Stimulated activated memory B cell treated with anti-CD40 and anti-IgM and Interleukin-4, amounts not matched to agents 10 μg/mL and 1 μg/mL and 100 μg/mL, for 72 hours (primary cell): ENCODE measurements around the gene ZNF687.
"Not testable (repeated sequence)": the region's sequence is repeated elsewhere in the genome, so short reads cannot be mapped to it uniquely, and the experiment has no call there.

Experiments
- ATAC-seq: fragments of 150-1000 bp; cut with Tn5 transposase; 2 replicates; pipeline ENCODE4 v1.10.0; 2021
- H3K27ac Mint-ChIP-seq: one replicate; pipeline ENCODE4 v1.8.0; 2022; ENCODE audit warnings: mild to moderate bottlenecking, mixed read lengths
- H3K27me3 Mint-ChIP-seq: one replicate; pipeline ENCODE4 v1.8.0; 2022; ENCODE audit warnings: mixed read lengths
- H3K36me3 Mint-ChIP-seq: one replicate; pipeline ENCODE4 v1.8.0; 2022; ENCODE audit warnings: mixed read lengths
- H3K4me1 Mint-ChIP-seq: one replicate; pipeline ENCODE4 v1.8.0; 2022; ENCODE audit warnings: mixed read lengths
- H3K4me3 Mint-ChIP-seq: one replicate; pipeline ENCODE4 v1.8.0; 2022; ENCODE audit warnings: mild to moderate bottlenecking, moderate library complexity, mixed read lengths
- H3K9me3 Mint-ChIP-seq: one replicate; pipeline ENCODE4 v1.8.0; 2022; ENCODE audit warnings: mixed read lengths

Gene ZNF687

GRCh38 chr1:151265446-151266236 lies 16.5 kb upstream of the ZNF687 start:
- no peak for ATAC-seq
- no peaks in the 10 kb centered on the region for H3K27me3 Mint-ChIP-seq
- peaks cover 11% of the 10 kb centered on the region for H3K4me1 Mint-ChIP-seq
- no peak overlapping the region for H3K4me3 Mint-ChIP-seq
- H3K9me3 Mint-ChIP-seq = no peaks in the 10 kb centered on the region
- peaks cover 59% of the 10 kb centered on the region for H3K36me3 Mint-ChIP-seq
- H3K27ac Mint-ChIP-seq = peak overlapping the region; percentile 70

GRCh38 chr1:151266315-151266714 lies 15.8 kb upstream of the ZNF687 start:
- Mint-ChIP-seq H3K4me1 (peaks cover 11% of the 10 kb centered on the region), H3K4me3 (no peak overlapping the region), H3K9me3 (no peaks in the 10 kb centered on the region), H3K27ac (peak overlapping the region; percentile 70), H3K27me3 (no peaks in the 10 kb centered on the region), H3K36me3 (peaks cover 62% of the 10 kb centered on the region)
- ATAC-seq = no peak

- Mint-ChIP-seq H3K27me3 (no peaks in the 10 kb centered on the region), H3K4me3 (no peak overlapping the region), H3K36me3 (peaks cover 66% of the 10 kb centered on the region), H3K4me1 (peaks cover 11% of the 10 kb centered on the region), H3K9me3 (no peaks in the 10 kb centered on the region), H3K27ac (no peak overlapping the region)
- ATAC-seq = no peak
These were observed 15.3 kb upstream of the ZNF687 start for GRCh38 chr1:151266821-151267220.

GRCh38 chr1:151267760-151268159 lies 14.3 kb upstream of the ZNF687 start:
- Mint-ChIP-seq H3K4me3 (no peak overlapping the region), H3K4me1 (peaks cover 11% of the 10 kb centered on the region), H3K27me3 (no peaks in the 10 kb centered on the region), H3K9me3 (no peaks in the 10 kb centered on the region), H3K27ac (no peak overlapping the region), H3K36me3 (peaks cover 64% of the 10 kb centered on the region)
- ATAC-seq = no peak

- H3K27me3 Mint-ChIP-seq = no peaks in the 10 kb centered on the region
- H3K9me3 Mint-ChIP-seq = peaks cover 3% of the 10 kb centered on the region
- H3K4me3 Mint-ChIP-seq = no peak overlapping the region
- H3K4me1 Mint-ChIP-seq = peaks cover 31% of the 10 kb centered on the region
- ATAC-seq = no peak
- peaks cover 39% of the 10 kb centered on the region for H3K36me3 Mint-ChIP-seq
- peak overlapping the region; percentile 12 for H3K27ac Mint-ChIP-seq
These were observed 8.1 kb upstream of the ZNF687 start for GRCh38 chr1:151273924-151274466.

- not testable (repeated sequence) for H3K4me3 Mint-ChIP-seq, ATAC-seq, H3K9me3 Mint-ChIP-seq, H3K27me3 Mint-ChIP-seq, H3K27ac Mint-ChIP-seq
- peaks cover 34% of the 10 kb centered on the region for H3K4me1 Mint-ChIP-seq
- H3K36me3 Mint-ChIP-seq = peaks cover 33% of the 10 kb centered on the region
These were observed 6.8 kb upstream of the ZNF687 start for GRCh38 chr1:151275341-151275740.

- Mint-ChIP-seq H3K4me1 (peaks cover 34% of the 10 kb centered on the region), H3K27ac (peak overlapping the region; percentile 86), H3K27me3 (no peaks in the 10 kb centered on the region), H3K9me3 (peaks cover 3% of the 10 kb centered on the region), H3K36me3 (peaks cover 23% of the 10 kb centered on the region), H3K4me3 (peak overlapping the region; percentile 24)
- ATAC-seq = peak; percentile 9
These were observed 4.8 kb upstream of the ZNF687 start for GRCh38 chr1:151277249-151277648.

- Mint-ChIP-seq H3K4me1 (peaks cover 55% of the 10 kb centered on the region), H3K27me3 (no peaks in the 10 kb centered on the region), H3K36me3 (peaks cover 16% of the 10 kb centered on the region), H3K9me3 (peaks cover 3% of the 10 kb centered on the region), H3K27ac (peak overlapping the region; percentile 98), H3K4me3 (peak overlapping the region; percentile 99)
- peak; percentile 67 for ATAC-seq
These were observed 702 bp upstream of the ZNF687 start for GRCh38 chr1:151281225-151281968.

- Mint-ChIP-seq H3K36me3 (peaks cover 17% of the 10 kb centered on the region), H3K27me3 (no peaks in the 10 kb centered on the region), H3K4me3 (peak overlapping the region; percentile 99), H3K4me1 (peaks cover 39% of the 10 kb centered on the region), H3K9me3 (no peaks in the 10 kb centered on the region), H3K27ac (peak overlapping the region; percentile 98)
- peak; percentile 0 for ATAC-seq
These were observed 1.0 kb downstream of the ZNF687 start for GRCh38 chr1:151282883-151283725.

GRCh38 chr1:151284013-151284577 lies 2.0 kb downstream of the ZNF687 start:
- Mint-ChIP-seq H3K4me3 (peak overlapping the region; percentile 99), H3K27me3 (no peaks in the 10 kb centered on the region), H3K4me1 (peaks cover 44% of the 10 kb centered on the region), H3K27ac (peak overlapping the region; percentile 98), H3K9me3 (no peaks in the 10 kb centered on the region), H3K36me3 (peaks cover 27% of the 10 kb centered on the region)
- no peak for ATAC-seq

GRCh38 chr1:151286619-151287340 lies 4.7 kb downstream of the ZNF687 start:
- ATAC-seq = no peak
- Mint-ChIP-seq H3K4me1 (peaks cover 54% of the 10 kb centered on the region), H3K27me3 (no peaks in the 10 kb centered on the region), H3K36me3 (peaks cover 42% of the 10 kb centered on the region), H3K9me3 (no peaks in the 10 kb centered on the region), H3K27ac (no peak overlapping the region), H3K4me3 (no peak overlapping the region)

GRCh38 chr1:151287341-151287699 lies 5.2 kb downstream of the ZNF687 start:
- Mint-ChIP-seq H3K27me3 (no peaks in the 10 kb centered on the region), H3K4me3 (no peak overlapping the region), H3K9me3 (no peaks in the 10 kb centered on the region), H3K27ac (no peak overlapping the region), H3K4me1 (peaks cover 54% of the 10 kb centered on the region), H3K36me3 (peaks cover 42% of the 10 kb centered on the region)
- ATAC-seq = no peak

- Mint-ChIP-seq H3K4me3 (no peak overlapping the region), H3K27me3 (no peaks in the 10 kb centered on the region), H3K27ac (no peak overlapping the region), H3K9me3 (no peaks in the 10 kb centered on the region), H3K4me1 (peaks cover 59% of the 10 kb centered on the region), H3K36me3 (peaks cover 48% of the 10 kb centered on the region)
- no peak for ATAC-seq
These were observed 5.8 kb downstream of the ZNF687 start for GRCh38 chr1:151287767-151288500.

GRCh38 chr1:151288502-151288901 lies 6.4 kb downstream of the ZNF687 start:
- peaks cover 59% of the 10 kb centered on the region for H3K4me1 Mint-ChIP-seq
- no peak overlapping the region for H3K4me3 Mint-ChIP-seq
- no peaks in the 10 kb centered on the region for H3K27me3 Mint-ChIP-seq
- no peak for ATAC-seq
- no peaks in the 10 kb centered on the region for H3K9me3 Mint-ChIP-seq
- H3K36me3 Mint-ChIP-seq = peaks cover 54% of the 10 kb centered on the region
- no peak overlapping the region for H3K27ac Mint-ChIP-seq
